ENCODE measurements around the gene ATP2B3.

The ATP2B3 gene

GRCh38 chrX:153583433-153583832 is 66.0 kb downstream of the ATP2B3 start:
- peaks cover 0 to 9% of the 10 kb centered on the region in 2 donors for H3K27me3 ChIP-seq (ENCODE audit: control insufficient read depth in 1 of 2, insufficient read depth in 2 of 2, low read length in 2 of 2)
- no peak overlapping the region for H3K27ac ChIP-seq (ENCODE audit: low read length)
- H3K4me1 ChIP-seq (ENCODE audit: control insufficient read depth, insufficient read depth, low read length) = no peaks in the 10 kb centered on the region
- H3K9me3 ChIP-seq (ENCODE audit: control insufficient read depth in 2 of 2, low read length in 2 of 2) = no peaks in the 10 kb centered on the region
- H3K36me3 ChIP-seq (ENCODE audit: control insufficient read depth in 2 of 2, insufficient read depth in 2 of 2, low read length in 2 of 2) = peaks cover 0 to 2% of the 10 kb centered on the region in 2 donors
- no peak overlapping the region for H3K4me3 ChIP-seq (ENCODE audit: low read length in 2 of 2)
- no peak overlapping the region for H3K9ac ChIP-seq (ENCODE audit: low read length in 2 of 2)

DNA sequence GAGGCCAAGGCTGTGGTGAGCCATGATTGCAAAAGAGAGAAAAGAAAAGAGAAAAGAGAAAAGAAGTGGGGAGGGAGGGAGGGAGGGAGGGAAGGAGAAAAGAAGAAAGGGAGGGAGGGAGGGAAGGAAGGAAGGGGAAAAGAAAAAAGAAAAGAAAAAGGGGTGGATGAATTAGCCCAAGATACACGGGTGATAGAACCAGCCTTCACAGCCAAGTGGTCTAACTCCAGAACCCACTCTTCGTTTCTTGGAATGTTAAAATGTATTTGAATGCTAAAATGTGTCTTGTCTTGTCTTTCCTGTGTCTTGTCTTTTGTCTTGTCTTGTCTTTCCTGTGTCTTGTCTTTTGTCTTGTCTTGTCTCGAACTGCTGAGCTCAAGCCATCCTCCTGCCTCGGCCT is 68.4 kb downstream of the ATP2B3 start:
- peaks cover 0 to 7% of the 10 kb centered on the region in 2 donors for H3K36me3 ChIP-seq (ENCODE audit: control insufficient read depth in 2 of 2, insufficient read depth in 2 of 2, low read length in 2 of 2)
- H3K9ac ChIP-seq (ENCODE audit: low read length in 2 of 2) = no peak overlapping the region
- H3K4me1 ChIP-seq (ENCODE audit: control insufficient read depth, insufficient read depth, low read length) = no peaks in the 10 kb centered on the region
- H3K4me3 ChIP-seq (ENCODE audit: low read length in 2 of 2) = no peak overlapping the region
- no peak overlapping the region for H3K27ac ChIP-seq (ENCODE audit: low read length)
- H3K9me3 ChIP-seq (ENCODE audit: control insufficient read depth in 2 of 2, low read length in 2 of 2) = no peaks in the 10 kb centered on the region
- H3K27me3 ChIP-seq (ENCODE audit: control insufficient read depth in 1 of 2, insufficient read depth in 2 of 2, low read length in 2 of 2) = peaks cover 0 to 7% of the 10 kb centered on the region in 2 donors

- H3K27ac ChIP-seq (ENCODE audit: low read length) = no peak overlapping the region
- H3K9me3 ChIP-seq (ENCODE audit: control insufficient read depth in 2 of 2, low read length in 2 of 2) = no peaks in the 10 kb centered on the region
- H3K4me1 ChIP-seq (ENCODE audit: control insufficient read depth, insufficient read depth, low read length) = no peaks in the 10 kb centered on the region
- peaks cover 0 to 5% of the 10 kb centered on the region in 2 donors for H3K27me3 ChIP-seq (ENCODE audit: control insufficient read depth in 1 of 2, insufficient read depth in 2 of 2, low read length in 2 of 2)
- H3K36me3 ChIP-seq (ENCODE audit: control insufficient read depth in 2 of 2, insufficient read depth in 2 of 2, low read length in 2 of 2) = peaks cover 5 to 15% of the 10 kb centered on the region in 2 donors
- no peak overlapping the region for H3K9ac ChIP-seq (ENCODE audit: low read length in 2 of 2)
- H3K4me3 ChIP-seq (ENCODE audit: low read length in 2 of 2) = no peak overlapping the region
These were observed 69.9 kb downstream of the ATP2B3 start for GRCh38 chrX:153587342-153587741.

GRCh38 chrX:153588021-153588781 is 70.8 kb downstream of the ATP2B3 start:
- H3K27me3 ChIP-seq (ENCODE audit: control insufficient read depth in 1 of 2, insufficient read depth in 2 of 2, low read length in 2 of 2) = peaks cover 0 to 3% of the 10 kb centered on the region in 2 donors
- H3K4me1 ChIP-seq (ENCODE audit: control insufficient read depth, insufficient read depth, low read length) = no peaks in the 10 kb centered on the region
- no peak overlapping the region for H3K27ac ChIP-seq (ENCODE audit: low read length)
- peaks cover 7 to 19% of the 10 kb centered on the region in 2 donors for H3K36me3 ChIP-seq (ENCODE audit: control insufficient read depth in 2 of 2, insufficient read depth in 2 of 2, low read length in 2 of 2)
- no peak overlapping the region for H3K9ac ChIP-seq (ENCODE audit: low read length in 2 of 2)
- no peak overlapping the region for H3K4me3 ChIP-seq (ENCODE audit: low read length in 2 of 2)
- H3K9me3 ChIP-seq (ENCODE audit: control insufficient read depth in 2 of 2, low read length in 2 of 2) = no peaks in the 10 kb centered on the region

- Histone ChIP-seq H3K36me3 (ENCODE audit: control insufficient read depth in 2 of 2, insufficient read depth in 2 of 2, low read length in 2 of 2) (peaks cover 11 to 24% of the 10 kb centered on the region in 2 donors), H3K27ac (ENCODE audit: low read length) (no peak overlapping the region), H3K27me3 (ENCODE audit: control insufficient read depth in 1 of 2, insufficient read depth in 2 of 2, low read length in 2 of 2) (peaks cover 0 to 3% of the 10 kb centered on the region in 2 donors), H3K9ac (ENCODE audit: low read length in 2 of 2) (no peak overlapping the region), H3K9me3 (ENCODE audit: control insufficient read depth in 2 of 2, low read length in 2 of 2) (no peaks in the 10 kb centered on the region), H3K4me1 (ENCODE audit: control insufficient read depth, insufficient read depth, low read length) (no peaks in the 10 kb centered on the region), H3K4me3 (ENCODE audit: low read length in 2 of 2) (no peak overlapping the region)
These were observed 71.5 kb downstream of the ATP2B3 start for GRCh38 chrX:153588782-153589446.

GRCh38 chrX:153590961-153591956 is 73.8 kb downstream of the ATP2B3 start:
- Histone ChIP-seq H3K4me1 (ENCODE audit: control insufficient read depth, insufficient read depth, low read length) (no peaks in the 10 kb centered on the region), H3K27me3 (ENCODE audit: control insufficient read depth in 1 of 2, insufficient read depth in 2 of 2, low read length in 2 of 2) (peaks cover 0 to 3% of the 10 kb centered on the region in 2 donors), H3K9me3 (ENCODE audit: control insufficient read depth in 2 of 2, low read length in 2 of 2) (no peaks in the 10 kb centered on the region), H3K4me3 (ENCODE audit: low read length in 2 of 2) (no peak overlapping the region), H3K27ac (ENCODE audit: low read length) (no peak overlapping the region), H3K9ac (ENCODE audit: low read length in 2 of 2) (no peak overlapping the region), H3K36me3 (ENCODE audit: control insufficient read depth in 2 of 2, insufficient read depth in 2 of 2, low read length in 2 of 2) (peaks cover 11 to 27% of the 10 kb centered on the region in 2 donors)

GRCh38 chrX:153592091-153592833 is 74.8 kb downstream of the ATP2B3 start:
- Histone ChIP-seq H3K36me3 (ENCODE audit: control insufficient read depth in 2 of 2, insufficient read depth in 2 of 2, low read length in 2 of 2) (peaks cover 11 to 27% of the 10 kb centered on the region in 2 donors), H3K4me1 (ENCODE audit: control insufficient read depth, insufficient read depth, low read length) (peaks cover 3% of the 10 kb centered on the region), H3K9ac (ENCODE audit: low read length in 2 of 2) (no peak overlapping the region), H3K27ac (ENCODE audit: low read length) (no peak overlapping the region), H3K9me3 (ENCODE audit: control insufficient read depth in 2 of 2, low read length in 2 of 2) (peaks cover 0 to 4% of the 10 kb centered on the region in 2 donors), H3K4me3 (ENCODE audit: low read length in 2 of 2) (no peak overlapping the region), H3K27me3 (ENCODE audit: control insufficient read depth in 1 of 2, insufficient read depth in 2 of 2, low read length in 2 of 2) (peaks cover 0 to 4% of the 10 kb centered on the region in 2 donors)

- H3K4me1 ChIP-seq (ENCODE audit: control insufficient read depth, insufficient read depth, low read length) = peaks cover 9% of the 10 kb centered on the region
- peaks cover 11 to 25% of the 10 kb centered on the region in 2 donors for H3K36me3 ChIP-seq (ENCODE audit: control insufficient read depth in 2 of 2, insufficient read depth in 2 of 2, low read length in 2 of 2)
- H3K9me3 ChIP-seq (ENCODE audit: control insufficient read depth in 2 of 2, low read length in 2 of 2) = peaks cover 0 to 10% of the 10 kb centered on the region in 2 donors
- no peak overlapping the region for H3K4me3 ChIP-seq (ENCODE audit: low read length in 2 of 2)
- H3K27ac ChIP-seq (ENCODE audit: low read length) = no peak overlapping the region
- H3K9ac ChIP-seq (ENCODE audit: low read length in 2 of 2) = no peak overlapping the region
- peaks cover 0 to 4% of the 10 kb centered on the region in 2 donors for H3K27me3 ChIP-seq (ENCODE audit: control insufficient read depth in 1 of 2, insufficient read depth in 2 of 2, low read length in 2 of 2)
These were observed 75.7 kb downstream of the ATP2B3 start for GRCh38 chrX:153592966-153593688.

DNA sequence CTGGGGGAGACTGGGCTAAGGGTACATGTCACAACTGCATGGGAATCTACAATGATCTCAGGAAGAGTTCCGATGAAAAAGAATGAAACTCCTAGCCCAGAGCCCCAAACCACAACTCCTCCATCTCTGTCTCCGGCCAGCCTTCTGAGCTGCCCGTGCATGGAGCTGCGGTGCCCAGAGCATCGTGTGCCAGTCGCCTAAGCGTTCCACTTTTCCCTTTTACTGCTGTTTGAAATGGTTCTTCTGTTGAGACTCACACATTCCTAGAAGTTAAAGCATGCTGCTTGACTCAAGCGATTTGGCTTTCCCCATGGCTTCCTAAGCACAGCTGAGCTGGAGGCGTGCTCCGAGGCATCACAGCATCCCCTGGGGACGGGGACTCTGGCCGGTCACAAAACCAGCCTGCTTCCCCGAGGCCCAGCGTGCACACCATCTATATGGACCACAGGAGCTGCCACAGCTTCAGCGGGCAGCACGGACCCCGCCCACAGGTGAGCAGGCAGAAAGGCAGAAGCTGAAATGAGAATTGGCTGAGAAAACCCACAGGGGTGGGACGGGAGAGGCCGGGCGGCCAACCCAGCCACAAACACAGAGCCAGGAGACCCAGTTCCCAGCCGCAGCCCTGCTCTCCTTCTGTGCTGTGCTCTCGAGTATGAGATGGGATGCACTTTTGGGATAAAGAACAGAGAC is 76.5 kb downstream of the ATP2B3 start:
- H3K4me1 ChIP-seq (ENCODE audit: control insufficient read depth, insufficient read depth, low read length) = peaks cover 9% of the 10 kb centered on the region
- peaks cover 0 to 10% of the 10 kb centered on the region in 2 donors for H3K9me3 ChIP-seq (ENCODE audit: control insufficient read depth in 2 of 2, low read length in 2 of 2)
- peaks cover 0 to 4% of the 10 kb centered on the region in 2 donors for H3K27me3 ChIP-seq (ENCODE audit: control insufficient read depth in 1 of 2, insufficient read depth in 2 of 2, low read length in 2 of 2)
- no peak overlapping the region for H3K4me3 ChIP-seq (ENCODE audit: low read length in 2 of 2)
- H3K27ac ChIP-seq (ENCODE audit: low read length) = no peak overlapping the region
- no peak overlapping the region for H3K9ac ChIP-seq (ENCODE audit: low read length in 2 of 2)
- H3K36me3 ChIP-seq (ENCODE audit: control insufficient read depth in 2 of 2, insufficient read depth in 2 of 2, low read length in 2 of 2) = peaks cover 11 to 25% of the 10 kb centered on the region in 2 donors
